GM19239 (cell line): ENCODE measurements around the gene SPATA6L.

Experiments
- DNase-seq: peaks from one replicate; pipeline ENCODE4 v3.0.0; 2011; ENCODE audit warnings: low spot score; ENCODE audit not compliant: insufficient read length
- FAIRE-seq: peaks from 2 replicates; lab custom pipeline; 2011; peaks lifted over from hg19 to GRCh38; lab: Jason Lieb, UNC

Gene SPATA6L

GRCh38 chr9:4666042-4666699 lies at the start of gene SPATA6L:
SPATA6L (minus strand) TSS chr9:4666480; CDS start chr9:4666250, 230 bp downstream.
- FAIRE-seq, result peak; percentile 68
- no peak for DNase-seq

DNA sequence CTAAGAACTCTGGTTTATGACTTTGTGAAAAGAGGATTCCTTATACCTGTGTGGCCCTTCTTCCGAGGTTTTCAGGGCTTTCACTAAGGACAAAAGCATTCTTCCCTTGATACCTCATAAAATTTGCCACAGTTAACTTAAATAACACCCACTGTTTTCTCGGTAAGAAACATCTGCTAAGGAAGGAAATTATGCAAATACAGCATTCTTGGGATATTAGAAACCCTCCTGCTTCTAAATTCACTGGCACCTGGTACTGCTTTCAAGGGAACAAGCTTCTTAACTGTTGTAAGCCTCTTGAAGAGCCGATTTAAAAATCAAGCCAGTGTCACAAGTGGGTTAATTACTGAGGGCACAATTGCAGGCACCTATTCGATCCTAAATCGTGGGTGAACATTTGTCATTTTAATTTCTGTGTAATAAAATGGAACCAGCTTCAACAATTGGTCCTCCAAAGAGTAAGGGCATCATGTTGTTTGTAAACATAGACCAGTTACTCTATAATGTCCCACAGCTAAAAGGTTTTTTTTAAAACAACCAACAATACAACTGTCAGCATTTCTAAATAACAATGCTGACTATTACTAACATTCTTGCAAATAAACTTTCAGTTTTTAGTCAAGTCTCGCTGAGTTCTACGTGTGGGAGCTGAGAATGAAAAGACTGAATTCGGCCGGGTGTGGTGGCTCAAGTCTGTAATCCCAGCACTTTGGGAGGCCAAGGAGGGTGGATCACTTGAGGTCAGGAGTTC lies 48.2 kb upstream of the SPATA6L start:
- no peak for FAIRE-seq

DNA sequence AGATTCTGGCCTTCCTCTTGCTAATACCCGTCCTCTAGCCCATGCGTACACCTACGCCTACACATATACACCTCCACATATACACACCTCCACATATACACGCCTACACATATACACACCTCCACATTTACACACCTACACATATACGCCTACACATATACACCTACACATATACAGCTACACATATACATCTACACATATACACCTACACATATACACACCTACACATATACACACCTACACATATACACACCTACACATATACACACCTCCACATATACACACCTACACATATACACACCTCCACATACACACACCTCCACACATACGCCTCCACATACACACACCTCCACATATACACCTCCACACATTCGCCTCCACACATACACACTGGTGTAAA lies 47.6 kb upstream of the SPATA6L start:
- FAIRE-seq, result no peak
- DNase-seq, result no peak

More for the DNA sequence above, 48.2 kb upstream of the SPATA6L start:
- no peak for DNase-seq

GRCh38 chr9:4709380-4709779 lies 43.1 kb upstream of the SPATA6L start:
- no peak for FAIRE-seq

DNA sequence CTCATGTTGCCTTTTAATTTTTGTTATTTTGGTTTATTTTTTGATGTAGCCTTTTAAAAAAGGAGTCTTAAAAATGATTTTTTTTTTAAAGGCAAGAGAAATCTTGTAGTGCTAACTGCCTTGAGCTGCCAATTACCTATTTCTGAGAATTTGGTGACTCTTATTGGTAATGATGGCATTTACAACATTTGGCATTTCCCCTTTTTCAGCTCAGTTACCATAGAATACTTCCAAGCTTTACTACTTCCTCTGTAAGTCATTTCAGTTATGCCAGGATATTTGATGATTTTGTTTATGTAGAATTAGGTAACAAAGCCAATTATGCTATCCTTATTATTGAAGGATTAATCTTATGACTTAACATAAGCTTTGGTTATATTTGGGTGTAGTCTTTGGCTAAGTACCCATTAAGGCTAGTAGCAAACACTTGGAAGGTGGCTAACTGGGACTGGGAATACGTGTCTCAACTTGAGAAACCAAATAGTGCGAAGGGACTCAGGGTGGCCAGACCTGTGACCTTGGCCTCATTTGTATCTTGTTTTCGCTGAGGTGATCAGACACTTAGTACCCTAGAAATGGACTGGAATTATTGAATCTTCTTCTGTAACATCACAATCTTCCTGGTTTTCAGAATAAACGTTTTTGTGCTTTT lies 40.8 kb upstream of the SPATA6L start:
- FAIRE-seq (peak; percentile 47), DNase-seq (no peak)

More at GRCh38 chr9:4709380-4709779, 43.1 kb upstream of the SPATA6L start:
- DNase-seq, result no peak

- no peak for FAIRE-seq
- DNase-seq, result no peak
Observed at GRCh38 chr9:4706021-4706420, 39.7 kb upstream of the SPATA6L start.

DNA sequence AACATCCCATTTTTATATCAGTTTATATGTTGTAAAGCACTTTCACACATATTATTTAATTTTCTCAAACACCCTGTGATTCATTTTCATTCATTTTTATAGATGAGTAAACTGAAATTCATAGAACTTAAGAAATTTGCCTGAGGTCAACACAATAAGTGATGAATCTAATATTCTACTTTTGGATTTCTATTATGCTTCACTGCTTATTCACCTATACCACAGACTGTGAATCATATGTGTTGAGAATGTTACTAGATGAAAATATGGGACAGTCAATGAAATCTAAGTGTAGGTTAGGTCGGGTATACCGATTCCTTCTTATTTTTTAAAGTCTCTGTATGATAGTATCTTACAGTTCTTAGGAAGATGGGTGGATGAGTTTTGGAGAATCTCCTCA lies 37.8 kb upstream of the SPATA6L start:
- no peak for FAIRE-seq

GRCh38 chr9:4701526-4701925 lies 35.2 kb upstream of the SPATA6L start:
- no peak for DNase-seq
- FAIRE-seq, result no peak

More for the DNA sequence above, 37.8 kb upstream of the SPATA6L start:
- no peak for DNase-seq

GRCh38 chr9:4700932-4701331 lies 34.7 kb upstream of the SPATA6L start:
- FAIRE-seq (no peak), DNase-seq (no peak)

DNA sequence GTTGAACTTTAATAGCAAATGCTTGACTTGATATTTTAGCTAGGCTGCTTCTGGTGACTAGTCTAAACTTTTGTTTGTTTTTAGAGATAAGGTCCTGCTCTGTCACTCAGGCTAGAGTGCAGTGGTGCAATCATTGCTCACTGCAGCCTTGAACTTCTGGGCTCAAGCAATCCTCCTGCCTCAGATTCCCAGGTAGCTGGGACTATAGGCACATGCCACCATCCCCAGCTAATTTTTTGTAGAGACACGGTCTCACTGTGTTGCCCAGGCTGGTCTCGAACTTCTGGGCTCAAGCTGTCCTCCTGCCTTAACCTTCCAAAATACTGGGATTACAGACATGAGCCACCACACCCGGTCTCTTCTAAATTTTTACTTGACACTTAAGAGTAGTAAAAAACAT lies 33.8 kb upstream of the SPATA6L start:
- FAIRE-seq (no peak), DNase-seq (no peak)

DNA sequence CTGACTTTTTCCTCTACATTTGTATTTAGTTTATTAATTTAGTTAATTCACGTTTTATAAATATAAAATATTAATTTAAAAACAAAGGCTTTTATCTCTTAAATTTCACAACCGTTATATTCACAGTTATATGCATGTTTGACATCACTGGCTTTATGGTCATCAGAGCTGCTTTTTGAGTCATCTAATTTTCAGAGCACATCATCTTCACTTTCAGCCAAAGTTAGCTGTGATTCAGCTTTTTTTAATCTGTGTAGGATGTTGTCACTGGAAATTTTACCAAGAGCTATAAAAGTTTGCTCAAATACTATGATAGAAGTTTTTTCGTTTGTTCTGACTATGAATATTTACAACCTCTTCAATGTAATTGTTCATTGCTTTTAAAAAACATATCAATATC lies 25.5 kb upstream of the SPATA6L start:
- no peak for DNase-seq
- FAIRE-seq, result no peak

DNA sequence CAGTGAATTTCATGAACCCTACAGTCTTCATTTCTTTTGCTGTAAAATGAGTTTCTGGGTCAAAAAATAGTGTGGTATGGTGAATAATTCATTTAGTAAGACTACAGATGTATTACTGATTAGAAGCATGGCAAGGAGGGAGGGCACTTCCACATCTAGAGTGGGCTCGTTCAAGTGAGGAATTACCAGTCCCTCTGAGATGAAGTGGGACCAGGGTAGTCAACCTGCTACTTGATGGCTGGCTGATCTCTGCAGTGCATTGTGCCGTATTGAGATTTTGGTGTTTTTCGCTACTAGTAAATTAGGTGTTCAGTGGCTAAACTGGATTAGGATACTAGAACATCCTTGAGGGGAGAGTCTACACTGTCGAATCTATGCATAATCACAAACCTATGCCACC lies 23.9 kb upstream of the SPATA6L start:
- no peak for DNase-seq
- FAIRE-seq, result no peak

- DNase-seq (no peak), FAIRE-seq (peak; percentile 89)
Observed at GRCh38 chr9:4689687-4690104, 23.4 kb upstream of the SPATA6L start.

GRCh38 chr9:4689021-4689420 lies 22.7 kb upstream of the SPATA6L start:
- FAIRE-seq, result no peak
- no peak for DNase-seq

DNA sequence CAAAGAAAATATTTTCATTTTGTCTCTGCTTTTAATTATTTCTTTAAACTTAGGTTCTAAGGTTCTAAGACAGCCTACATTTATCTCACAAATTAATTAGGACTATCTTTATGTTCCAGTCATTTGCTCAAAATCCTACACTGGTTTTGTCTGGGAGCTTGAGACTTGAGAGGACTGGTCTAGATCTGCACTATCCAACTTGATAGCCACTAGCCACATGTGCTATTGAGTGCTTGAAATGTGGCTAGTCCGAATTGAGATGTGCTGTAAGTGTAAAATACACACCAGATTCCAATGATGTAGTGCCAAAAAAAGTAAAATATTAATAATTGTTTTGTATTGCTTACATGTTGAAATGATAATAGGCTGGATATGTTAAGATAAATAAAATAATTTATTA lies 20.3 kb upstream of the SPATA6L start:
- no peak for FAIRE-seq

GRCh38 chr9:4686112-4686511 lies 19.8 kb upstream of the SPATA6L start:
- FAIRE-seq (no peak), DNase-seq (no peak)

More for the DNA sequence above, 20.3 kb upstream of the SPATA6L start:
- no peak for DNase-seq

GRCh38 chr9:4684820-4685219 lies 18.5 kb upstream of the SPATA6L start:
- FAIRE-seq (no peak), DNase-seq (no peak)

GRCh38 chr9:4680750-4681149 lies 14.5 kb upstream of the SPATA6L start:
- FAIRE-seq (no peak), DNase-seq (no peak)

DNA sequence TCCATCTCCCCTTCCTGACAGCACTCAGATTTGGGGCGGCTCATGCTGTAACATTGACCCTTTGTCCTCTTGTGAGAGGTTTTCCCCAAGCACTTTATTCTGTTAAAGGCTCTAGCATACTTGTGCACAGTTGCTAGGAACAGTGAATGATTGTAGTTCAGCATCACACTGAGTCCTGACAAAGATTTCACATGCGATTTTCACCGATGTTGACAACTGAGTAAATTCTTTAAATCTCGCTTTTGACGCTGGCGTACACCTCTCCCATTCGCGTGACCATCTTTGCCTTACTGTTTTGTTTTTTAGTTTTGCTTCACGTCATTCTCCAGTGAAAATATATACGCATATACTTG lies 13.9 kb upstream of the SPATA6L start:
- DNase-seq (no peak), FAIRE-seq (peak; percentile 78)

GRCh38 chr9:4679268-4680172 lies 13.2 kb upstream of the SPATA6L start, which contains the start of gene CDC37L1:
CDC37L1 (plus strand) TSS chr9:4679569; CDS start chr9:4679768, 199 bp downstream.
- DNase-seq (peak; percentile 78), FAIRE-seq (peak; percentile 95)
